Tibial nerve (tissue), 4 donors: ENCODE data around the gene PGGHG. TPM values are rescaled to one million over a fixed set of nuclear protein-coding genes. Genes with fewer than 3 reads are reported as not detected.

Experiments
- DNase-seq, 2 donors: peaks; one replicate each; pipeline ENCODE4 v3.0.0-alpha.2; 2019; ENCODE audit warnings: low spot score in 2 of 2
- H3K27ac ChIP-seq, 4 donors: fragments of 200-600 bp; sonication (generic) in 3 of 4; one replicate each; pipeline ENCODE4 v1.5.1; 2017 to 2019; ENCODE audit warnings: mild to moderate bottlenecking in 1 of 4
- H3K27me3 ChIP-seq, 2 donors: fragments of 200-600 bp; sonication (generic) in 1 of 2; one replicate each; pipeline versions ENCODE4 v1.5.1 to v1.6.0; 2017 to 2019
- H3K36me3 ChIP-seq, 3 donors: fragments of 200-600 bp; sonication (generic); one replicate each; pipeline ENCODE4 v1.5.1; 2018 to 2019
- H3K4me1 ChIP-seq, 4 donors: fragments of 200-600 bp; sonication (generic) in 3 of 4; one replicate each; pipeline ENCODE4 v1.5.1; 2017 to 2019
- H3K4me3 ChIP-seq, 4 donors: fragments of 200-600 bp; sonication (generic) in 3 of 4; one replicate each; pipeline ENCODE4 v1.5.1; 2017 to 2019; ENCODE audit warnings: mild to moderate bottlenecking in 1 of 4, moderate library complexity in 1 of 4
- H3K9me3 ChIP-seq, 4 donors: fragments of 200-600 bp; sonication (generic) in 3 of 4; one replicate each; pipeline ENCODE4 v1.5.1; 2017 to 2019
- EP300 ChIP-seq, 2 donors: sonication (generic); formaldehyde crosslinking; IDR thresholded peaks; one replicate each; pipeline ENCODE4 v1.6.1; 2017; ENCODE audit warnings: antibody characterized with exemption in 2 of 2, mild to moderate bottlenecking in 1 of 2
- POLR2A ChIP-seq, 2 donors: fragments of 450-650 bp; IDR thresholded peaks; one replicate each; pipeline ENCODE4 v1.6.1; 2017; ENCODE audit warnings: antibody characterized with exemption in 2 of 2, mild to moderate bottlenecking in 2 of 2, moderate library complexity in 2 of 2
- WGBS, 2 donors: methylation state at CpG; one replicate each; pipeline ENCODE4 v1.1.5; 2018; 5-methylcytosine and 5-hydroxymethylcytosine counted together
- total RNA-seq, 4 donors: library from RNA; depleted of rRNA; stranded (reverse); fragments of >200 nt; gene quantifications; one replicate each; pipeline ENCODE4 v1.1.0, GENCODE V29; 2016
- TF ChIP-seq, protein P1 (sequence below), 5 experiments: fragments of 200-600 bp in 3 of 5; fragments of 450-650 bp in 2 of 5; sonication (generic) in 3 of 5; IDR thresholded peaks; one replicate each; pipeline ENCODE4 v1.5.1; 2016 to 2019; ENCODE audit warnings: antibody characterized with exemption in 5 of 5, mild to moderate bottlenecking in 3 of 5, moderate library complexity in 2 of 5

The PGGHG gene
- total RNA-seq, 4 donors from 2014 or later: 43.7 to 166 (median 55.6) TPM

DNA sequence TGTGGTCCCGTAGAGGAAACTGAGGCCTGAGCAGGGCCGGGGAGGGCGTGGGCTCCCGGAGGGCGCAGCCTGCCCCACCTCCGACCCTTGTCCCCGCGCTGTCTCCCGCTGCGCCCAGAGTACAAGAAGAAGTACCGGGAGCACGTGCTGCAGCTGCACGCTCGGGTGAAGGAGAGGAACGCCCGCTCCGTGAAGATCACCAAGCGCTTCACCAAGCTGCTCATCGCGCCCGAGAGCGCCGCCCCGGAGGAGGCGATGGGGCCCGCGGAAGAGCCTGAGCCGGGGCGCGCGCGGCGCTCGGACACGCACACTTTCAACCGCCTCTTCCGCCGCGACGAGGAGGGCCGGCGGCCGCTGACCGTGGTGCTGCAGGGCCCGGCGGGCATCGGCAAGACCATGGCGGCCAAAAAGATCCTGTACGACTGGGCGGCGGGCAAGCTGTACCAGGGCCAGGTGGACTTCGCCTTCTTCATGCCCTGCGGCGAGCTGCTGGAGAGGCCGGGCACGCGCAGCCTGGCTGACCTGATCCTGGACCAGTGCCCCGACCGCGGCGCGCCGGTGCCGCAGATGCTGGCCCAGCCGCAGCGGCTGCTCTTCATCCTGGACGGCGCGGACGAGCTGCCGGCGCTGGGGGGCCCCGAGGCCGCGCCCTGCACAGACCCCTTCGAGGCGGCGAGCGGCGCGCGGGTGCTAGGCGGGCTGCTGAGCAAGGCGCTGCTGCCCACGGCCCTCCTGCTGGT is 8.8 kb upstream of the PGGHG start:
- Histone ChIP-seq H3K27me3 (peaks cover 4 to 73% of the 10 kb centered on the region in 2 donors), H3K9me3 (peaks cover 0 to 4% (median 0%) of the 10 kb centered on the region in 4 donors), H3K4me1 (peaks cover 0 to 30% (median 24%) of the 10 kb centered on the region in 4 donors), H3K4me3 (peak overlapping the region; percentile 3 to 62 (median 26)), H3K27ac (peak overlapping the region in 2 of 4 donors; percentile 6 to 71), H3K36me3 (no peaks in the 10 kb centered on the region)
- no peak for DNase-seq
- WGBS, 2 donors: 4 to 5% methylated on average over 17 to 34 of the region's 85 CpGs
- TF ChIP-seq POLR2A (IDR thresholded peaks at IDR 0.05) (no peak), EP300 (IDR thresholded peaks at IDR 0.05) (no peak)
- TF ChIP-seq, protein P1, sequence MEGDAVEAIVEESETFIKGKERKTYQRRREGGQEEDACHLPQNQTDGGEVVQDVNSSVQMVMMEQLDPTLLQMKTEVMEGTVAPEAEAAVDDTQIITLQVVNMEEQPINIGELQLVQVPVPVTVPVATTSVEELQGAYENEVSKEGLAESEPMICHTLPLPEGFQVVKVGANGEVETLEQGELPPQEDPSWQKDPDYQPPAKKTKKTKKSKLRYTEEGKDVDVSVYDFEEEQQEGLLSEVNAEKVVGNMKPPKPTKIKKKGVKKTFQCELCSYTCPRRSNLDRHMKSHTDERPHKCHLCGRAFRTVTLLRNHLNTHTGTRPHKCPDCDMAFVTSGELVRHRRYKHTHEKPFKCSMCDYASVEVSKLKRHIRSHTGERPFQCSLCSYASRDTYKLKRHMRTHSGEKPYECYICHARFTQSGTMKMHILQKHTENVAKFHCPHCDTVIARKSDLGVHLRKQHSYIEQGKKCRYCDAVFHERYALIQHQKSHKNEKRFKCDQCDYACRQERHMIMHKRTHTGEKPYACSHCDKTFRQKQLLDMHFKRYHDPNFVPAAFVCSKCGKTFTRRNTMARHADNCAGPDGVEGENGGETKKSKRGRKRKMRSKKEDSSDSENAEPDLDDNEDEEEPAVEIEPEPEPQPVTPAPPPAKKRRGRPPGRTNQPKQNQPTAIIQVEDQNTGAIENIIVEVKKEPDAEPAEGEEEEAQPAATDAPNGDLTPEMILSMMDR (IDR thresholded peaks at IDR 0.05): no peak

DNA sequence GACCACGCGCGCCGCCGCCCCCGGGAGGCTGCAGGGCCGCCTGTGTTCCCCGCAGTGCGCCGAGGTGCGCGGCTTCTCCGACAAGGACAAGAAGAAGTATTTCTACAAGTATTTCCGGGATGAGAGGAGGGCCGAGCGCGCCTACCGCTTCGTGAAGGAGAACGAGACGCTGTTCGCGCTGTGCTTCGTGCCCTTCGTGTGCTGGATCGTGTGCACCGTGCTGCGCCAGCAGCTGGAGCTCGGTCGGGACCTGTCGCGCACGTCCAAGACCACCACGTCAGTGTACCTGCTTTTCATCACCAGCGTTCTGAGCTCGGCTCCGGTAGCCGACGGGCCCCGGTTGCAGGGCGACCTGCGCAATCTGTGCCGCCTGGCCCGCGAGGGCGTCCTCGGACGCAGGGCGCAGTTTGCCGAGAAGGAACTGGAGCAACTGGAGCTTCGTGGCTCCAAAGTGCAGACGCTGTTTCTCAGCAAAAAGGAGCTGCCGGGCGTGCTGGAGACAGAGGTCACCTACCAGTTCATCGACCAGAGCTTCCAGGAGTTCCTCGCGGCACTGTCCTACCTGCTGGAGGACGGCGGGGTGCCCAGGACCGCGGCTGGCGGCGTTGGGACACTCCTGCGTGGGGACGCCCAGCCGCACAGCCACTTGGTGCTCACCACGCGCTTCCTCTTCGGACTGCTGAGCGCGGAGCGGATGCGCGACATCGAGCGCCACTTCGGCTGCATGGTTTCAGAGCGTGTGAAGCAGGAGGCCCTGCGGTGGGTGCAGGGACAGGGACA is 8.0 kb upstream of the PGGHG start:
- peaks cover 4 to 78% of the 10 kb centered on the region in 2 donors for H3K27me3 ChIP-seq
- 9 to 12% methylated on average over 38 to 54 of the region's 79 CpGs for WGBS, 2 donors
- H3K27ac ChIP-seq: peak overlapping the region in 1 of 4 donors; percentile 71
- DNase-seq: no peak
- H3K36me3 ChIP-seq: no peaks in the 10 kb centered on the region
- TF ChIP-seq, protein P1 (IDR thresholded peaks at IDR 0.05): no peak
- TF ChIP-seq POLR2A (IDR thresholded peaks at IDR 0.05): no peak
- TF ChIP-seq EP300 (IDR thresholded peaks at IDR 0.05): no peak
- peaks cover 0 to 30% (median 24%) of the 10 kb centered on the region in 4 donors for H3K4me1 ChIP-seq
- peaks cover 0 to 4% (median 0%) of the 10 kb centered on the region in 4 donors for H3K9me3 ChIP-seq
- H3K4me3 ChIP-seq: peak overlapping the region in 3 of 4 donors; percentile 15 to 62 (median 37)

DNA sequence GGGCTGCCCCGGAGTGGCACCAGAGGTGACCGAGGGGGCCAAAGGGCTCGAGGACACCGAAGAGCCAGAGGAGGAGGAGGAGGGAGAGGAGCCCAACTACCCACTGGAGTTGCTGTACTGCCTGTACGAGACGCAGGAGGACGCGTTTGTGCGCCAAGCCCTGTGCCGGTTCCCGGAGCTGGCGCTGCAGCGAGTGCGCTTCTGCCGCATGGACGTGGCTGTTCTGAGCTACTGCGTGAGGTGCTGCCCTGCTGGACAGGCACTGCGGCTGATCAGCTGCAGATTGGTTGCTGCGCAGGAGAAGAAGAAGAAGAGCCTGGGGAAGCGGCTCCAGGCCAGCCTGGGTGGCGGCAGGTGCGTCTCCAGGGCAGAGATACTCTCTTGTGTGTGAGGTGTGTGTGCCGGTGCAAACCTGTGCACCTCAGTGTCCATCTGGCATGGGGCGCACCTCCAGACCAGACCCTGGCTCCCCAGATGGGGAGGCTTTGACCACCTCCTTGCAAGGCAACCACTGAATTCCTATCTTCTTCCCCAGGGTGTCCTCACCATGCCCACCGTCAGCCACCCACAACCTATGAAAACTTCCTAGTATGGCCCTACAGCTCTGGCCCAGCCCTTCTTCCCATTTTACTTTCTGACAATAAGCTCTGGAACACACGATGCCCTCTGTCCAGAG is 7.3 kb upstream of the PGGHG start:
- TF ChIP-seq POLR2A (IDR thresholded peaks at IDR 0.05): no peak
- TF ChIP-seq EP300 (IDR thresholded peaks at IDR 0.05): no peak
- TF ChIP-seq, protein P1 (IDR thresholded peaks at IDR 0.05): no peak
- Histone ChIP-seq H3K4me1 (peaks cover 0 to 30% (median 24%) of the 10 kb centered on the region in 4 donors), H3K36me3 (no peaks in the 10 kb centered on the region), H3K27me3 (peaks cover 4 to 81% of the 10 kb centered on the region in 2 donors), H3K9me3 (no peaks in the 10 kb centered on the region), H3K4me3 (peak overlapping the region in 2 of 4 donors; percentile 37 to 62), H3K27ac (peak overlapping the region in 1 of 4 donors; percentile 71)
- WGBS, 2 donors: 46 to 50% methylated on average over 17 to 25 of the region's 26 CpGs
- DNase-seq: no peak

DNA sequence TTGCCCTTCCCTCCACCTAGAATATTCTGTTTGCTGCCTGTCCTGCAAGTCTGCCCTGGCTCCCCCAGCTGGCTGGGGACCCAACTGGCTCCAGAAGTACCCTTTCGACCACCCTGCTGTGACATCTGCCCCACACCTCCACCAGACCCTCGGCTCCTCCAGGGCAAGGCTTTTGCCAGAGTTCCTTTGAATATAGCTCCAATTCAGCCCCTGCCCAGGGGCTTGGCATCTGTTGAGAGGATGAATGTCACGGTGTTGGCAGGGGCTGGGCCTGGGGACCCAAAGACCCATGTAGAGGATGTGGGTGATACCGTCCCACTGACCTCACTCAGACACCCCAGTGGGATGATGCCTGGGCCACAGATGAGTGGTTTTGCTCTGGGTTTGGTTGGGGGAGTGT is 6.8 kb upstream of the PGGHG start:
- peak in 1 of 2 donors; percentile 3 for DNase-seq
- WGBS, 2 donors: 60 to 61% methylated on average over 4 of the region's 4 CpGs
- H3K4me1 ChIP-seq: peaks cover 0 to 30% (median 24%) of the 10 kb centered on the region in 4 donors
- peak overlapping the region in 1 of 4 donors; percentile 10 for H3K27ac ChIP-seq
- H3K9me3 ChIP-seq: no peaks in the 10 kb centered on the region
- no peak overlapping the region for H3K4me3 ChIP-seq
- TF ChIP-seq EP300 (IDR thresholded peaks at IDR 0.05) (no peak), POLR2A (IDR thresholded peaks at IDR 0.05) (no peak)
- TF ChIP-seq, protein P1 (IDR thresholded peaks at IDR 0.05): no peak
- H3K36me3 ChIP-seq: no peaks in the 10 kb centered on the region
- H3K27me3 ChIP-seq: peaks cover 4 to 81% of the 10 kb centered on the region in 2 donors
